Erythroblast (primary cell): ENCODE data around the gene DHDH.
"Not testable (repeated sequence)": the region's sequence is repeated elsewhere in the genome, so short reads cannot be mapped to it uniquely, and the experiment has no call there.

Experiments used
- DNase-seq, 2 experiments: peaks; one replicate each; lab custom pipeline; 2025; lab: John Stamatoyannopoulos, UW
- GATA1 ChIP-seq: IDR thresholded peaks from 2 replicates; pipeline ENCODE4 v1.6.1; 2011; ENCODE audit warnings: low read depth, mild to moderate bottlenecking, control low read depth, low read length, moderate library complexity
- POLR2A ChIP-seq: IDR thresholded peaks from 2 replicates; pipeline ENCODE4 v1.6.1; 2011; ENCODE audit warnings: mild to moderate bottlenecking, low read length

The DHDH gene

DNA sequence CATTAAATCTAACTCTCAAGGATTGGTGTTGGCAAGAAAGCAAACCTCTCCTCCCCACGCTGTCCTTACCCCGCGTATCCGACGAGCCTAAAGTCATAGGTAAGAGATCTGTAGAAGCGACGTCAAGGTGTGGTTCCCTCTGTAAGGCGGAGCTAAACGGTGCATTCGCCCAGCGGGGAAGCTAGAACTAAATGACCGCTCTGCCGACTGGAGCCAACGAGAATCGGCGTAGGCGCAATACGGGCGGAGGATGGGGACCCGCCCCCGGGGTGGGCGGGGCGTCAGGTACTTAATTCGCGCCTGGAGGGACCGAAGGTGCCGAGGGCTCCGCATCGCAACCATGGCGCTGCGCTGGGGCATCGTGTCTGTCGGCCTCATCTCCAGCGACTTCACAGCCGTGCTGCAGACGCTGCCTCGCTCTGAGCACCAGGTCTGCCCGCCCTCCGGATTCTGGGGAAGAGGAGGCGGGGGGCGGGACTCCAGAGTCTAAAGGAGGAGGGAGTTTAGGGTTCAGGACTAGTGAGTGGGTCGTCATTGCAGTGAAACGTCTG is at the start of gene DHDH:
TSS of gene DHDH (plus strand) at position 318 of the 551 bp plus-strand sequence. CDS start at position 341, 23 bp downstream.
- TF ChIP-seq GATA1 = no peak
- peak; percentile 47 for TF ChIP-seq POLR2A
- peak; percentile 86 to 90 for DNase-seq

DNA sequence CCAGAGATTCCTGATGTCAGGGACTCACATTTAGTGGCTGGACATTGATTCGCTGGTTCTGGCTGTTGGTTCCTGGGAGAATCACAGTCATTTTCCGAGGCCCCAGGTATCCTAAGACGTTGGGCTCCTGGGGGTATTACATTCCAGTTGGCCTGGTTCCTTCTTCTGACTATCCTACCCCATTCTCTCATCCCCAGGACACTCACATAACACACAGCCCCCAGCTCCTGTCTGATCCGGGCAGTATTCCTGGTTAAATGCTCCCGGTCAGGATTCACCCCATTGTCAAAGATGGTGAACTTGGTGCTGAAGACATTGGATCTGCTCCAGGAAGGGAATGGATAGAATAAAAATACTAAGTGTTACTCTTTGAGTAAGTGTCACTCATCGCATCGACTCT is 49.8 kb upstream of the DHDH start:
- no peak for TF ChIP-seq POLR2A
- TF ChIP-seq GATA1 = no peak
- no peak for DNase-seq

DNA sequence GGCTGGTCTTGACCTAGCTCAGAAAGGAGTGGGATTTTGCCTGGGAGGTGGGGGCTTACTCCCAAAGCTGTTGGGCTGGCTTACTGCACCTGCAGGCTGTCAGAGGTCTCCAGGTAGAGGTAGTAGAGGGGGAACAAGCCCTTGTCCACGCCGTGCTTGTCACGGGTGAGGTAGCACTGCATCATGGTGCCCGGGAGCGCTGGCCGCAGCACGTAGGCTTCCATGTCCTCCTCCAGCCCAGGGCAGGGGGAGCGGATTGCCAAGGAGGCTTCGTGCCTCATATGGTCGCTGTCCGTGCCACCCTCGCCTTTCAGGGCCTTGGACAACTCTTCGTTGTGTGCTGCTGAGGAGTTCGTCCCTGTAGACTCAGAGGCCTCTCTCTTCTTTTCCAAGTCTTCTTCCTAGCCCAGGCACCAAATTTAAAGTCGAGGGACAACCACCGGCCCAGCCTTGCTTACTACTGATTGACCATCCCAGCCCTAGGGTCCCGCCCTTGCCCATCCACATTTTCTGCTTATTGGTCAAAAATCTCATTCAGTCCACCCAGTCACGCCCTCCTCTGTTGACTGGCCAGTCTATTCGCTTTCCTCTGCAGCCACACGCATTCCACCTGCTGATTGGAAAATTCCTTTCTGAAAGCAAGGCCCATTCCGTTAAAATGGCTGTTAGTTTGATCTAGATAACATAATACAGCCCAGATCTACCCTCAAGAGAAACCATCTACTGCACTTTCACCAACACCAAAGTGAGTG is 45.5 kb upstream of the DHDH start:
- TF ChIP-seq POLR2A (no peak), GATA1 (no peak)
- no peak for DNase-seq

DNA sequence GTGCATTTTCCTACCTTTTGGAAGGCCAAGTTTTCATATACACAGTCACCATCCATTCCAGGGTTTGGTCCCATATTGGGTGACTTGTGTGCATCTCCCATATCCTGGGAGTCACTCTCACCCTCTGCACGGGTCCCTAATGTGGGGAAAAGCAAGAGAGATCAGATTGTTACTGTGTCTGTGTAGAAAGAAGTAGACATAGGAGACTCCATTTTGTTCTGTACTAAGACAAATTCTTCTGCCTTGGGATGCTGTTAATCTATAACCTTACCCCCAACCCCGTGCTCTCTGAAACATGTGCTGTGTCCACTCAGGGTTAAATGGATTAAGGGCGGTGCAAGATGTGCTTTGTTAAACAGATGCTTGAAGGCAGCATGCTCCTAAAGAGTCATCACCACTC is 44.0 kb upstream of the DHDH start:
- not testable (repeated sequence) for DNase-seq

DNA sequence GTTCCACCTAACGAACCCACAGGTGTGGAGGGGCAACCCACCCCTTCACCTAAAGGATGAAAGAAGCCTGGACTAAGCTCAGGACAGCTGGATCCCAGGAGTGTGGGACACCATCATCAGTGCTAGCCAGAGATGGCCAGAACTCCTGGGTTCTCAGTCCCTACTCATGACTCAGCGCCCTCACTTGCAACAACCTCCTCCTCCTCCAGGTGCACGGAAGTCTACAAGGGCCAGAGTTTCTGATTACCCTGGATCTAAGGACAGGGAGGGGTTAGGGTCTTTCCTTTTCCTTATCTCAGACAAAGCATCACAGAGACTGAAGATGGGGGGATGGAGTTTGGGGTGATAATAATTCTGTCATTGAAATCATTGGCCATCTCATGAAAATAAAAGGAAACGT is 42.9 kb upstream of the DHDH start:
- no peak for TF ChIP-seq POLR2A
- DNase-seq = no peak

DNA sequence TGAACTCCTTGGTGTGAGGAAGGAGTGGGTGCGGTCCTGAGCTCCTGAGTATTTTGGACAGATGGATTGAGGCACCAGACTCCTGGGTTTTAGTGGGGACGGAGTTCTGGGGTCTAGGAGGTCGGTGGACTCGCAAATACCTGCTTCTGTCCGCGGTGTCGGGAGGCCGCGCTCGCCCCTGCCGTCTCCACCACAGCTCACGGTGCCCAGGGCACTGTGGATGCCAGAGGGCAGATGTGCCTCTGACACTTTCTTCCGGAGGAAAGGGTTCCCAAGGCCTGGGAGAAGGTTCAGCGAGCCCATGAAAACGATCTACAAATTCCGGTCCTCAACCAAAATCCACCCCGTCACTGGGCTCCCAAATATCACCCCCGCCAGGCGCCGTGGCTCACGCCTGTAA is 38.3 kb upstream of the DHDH start:
- TF ChIP-seq POLR2A (no peak), GATA1 (no peak)
- DNase-seq = no peak

DNA sequence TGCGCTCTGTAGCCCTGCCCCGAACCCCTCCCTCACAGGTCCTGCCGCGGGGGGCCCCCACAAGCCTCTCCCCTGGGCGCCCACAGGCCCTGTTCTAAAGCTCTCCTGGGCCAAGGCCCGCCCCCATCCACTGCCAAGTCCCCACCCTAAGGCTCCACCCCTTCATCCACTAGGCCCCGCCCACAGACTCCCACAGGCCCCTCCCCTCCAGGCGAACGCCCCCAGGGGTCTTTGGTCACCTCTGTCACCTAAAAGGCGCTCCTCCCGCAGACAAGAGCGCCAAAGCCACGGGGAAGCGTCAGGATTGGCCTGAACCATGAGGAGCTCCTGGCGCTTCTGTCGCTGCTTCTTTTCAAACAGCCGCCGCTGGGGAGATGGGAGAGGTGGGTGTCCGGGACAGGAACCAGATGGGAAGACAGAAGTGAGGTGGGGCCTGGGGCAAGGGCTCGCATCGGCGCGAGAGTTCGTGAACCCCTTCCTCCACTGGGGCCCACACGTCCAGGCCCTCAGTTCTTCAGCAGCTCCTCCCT is 37.2 kb upstream of the DHDH start:
- no peak for TF ChIP-seq POLR2A
- no peak for TF ChIP-seq GATA1
- DNase-seq = peak; percentile 79

DNA sequence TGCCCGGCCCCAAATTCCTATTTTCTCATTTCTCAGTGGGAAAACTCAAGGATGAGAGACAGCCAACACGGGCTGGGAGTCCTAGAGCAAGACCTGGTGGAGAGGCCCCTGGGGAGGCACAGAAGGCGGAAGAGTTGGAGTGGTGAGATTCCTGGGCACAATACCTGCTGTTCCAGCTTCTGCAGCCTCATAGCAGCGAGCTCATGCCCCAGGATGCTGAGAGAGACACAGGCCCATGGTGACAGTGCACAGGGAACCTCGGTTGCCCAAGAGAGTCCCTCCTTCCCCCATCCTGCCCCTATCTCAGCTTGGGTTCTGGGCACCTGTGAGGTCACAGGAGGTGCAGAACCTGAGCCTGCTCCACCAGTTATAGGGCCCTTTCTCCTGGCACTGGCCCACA is 36.3 kb upstream of the DHDH start:
- TF ChIP-seq GATA1 (no peak), POLR2A (no peak)
- no peak for DNase-seq

DNA sequence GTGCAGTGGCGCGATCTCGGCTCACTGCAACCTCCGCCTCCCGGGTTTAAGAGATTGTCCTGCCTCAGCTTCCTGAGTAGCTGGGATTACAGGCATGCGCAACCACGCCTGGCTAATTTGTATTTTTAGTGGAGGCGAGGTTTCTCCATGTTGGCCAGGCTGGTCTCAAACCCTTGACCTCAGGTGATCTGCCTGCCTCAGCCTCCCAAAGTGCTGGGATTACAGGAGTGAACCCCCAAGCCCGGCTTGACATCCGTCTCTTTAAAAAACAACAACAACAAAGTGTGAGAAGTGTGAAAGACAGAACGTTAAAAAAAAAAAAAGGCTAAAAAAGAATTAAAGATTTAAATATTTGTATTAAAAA is 34.1 kb upstream of the DHDH start:
- not testable (repeated sequence) for DNase-seq

DNA sequence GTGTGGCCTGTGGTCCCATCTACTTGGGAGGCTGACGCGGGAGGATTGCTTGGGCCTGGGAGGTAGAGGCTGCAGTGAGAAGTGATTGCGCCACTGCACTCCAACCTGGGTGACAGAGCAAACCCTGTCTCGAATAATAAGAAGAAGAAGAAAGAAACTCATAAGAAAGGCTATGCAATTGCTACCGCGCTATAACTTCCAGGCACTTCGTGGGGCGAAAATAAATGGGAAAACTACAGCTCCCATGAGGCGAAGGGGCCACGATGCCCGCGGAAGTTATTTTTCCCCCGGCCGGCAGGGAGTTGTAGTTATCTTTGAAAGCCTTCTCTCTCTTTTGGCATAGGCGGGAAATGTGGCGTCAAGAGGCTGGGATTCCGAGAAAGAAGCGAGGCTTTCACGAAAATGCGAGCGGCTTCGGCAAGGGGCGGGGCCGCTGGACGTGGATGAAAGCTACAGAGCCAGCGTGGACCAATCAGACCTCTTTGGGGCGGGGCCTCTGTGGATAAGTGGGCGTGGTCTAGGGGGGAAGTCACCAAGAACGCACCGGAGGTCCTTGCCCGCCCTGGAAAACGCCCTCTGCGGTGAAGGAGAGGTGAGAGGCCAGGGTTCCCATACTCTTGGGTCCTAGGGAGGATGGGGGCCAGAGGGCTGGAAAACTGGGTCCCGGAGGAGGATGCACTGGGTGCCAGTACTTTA is 33.6 kb upstream of the DHDH start, which contains the start of gene NUCB1:
TSS of gene NUCB1 (plus strand) at position 532 of the 696 bp plus-strand sequence. CDS start 485 bp downstream, outside the sequence.
- TF ChIP-seq POLR2A (peak; percentile 93), GATA1 (no peak)
- peak; percentile 100 for DNase-seq

DNA sequence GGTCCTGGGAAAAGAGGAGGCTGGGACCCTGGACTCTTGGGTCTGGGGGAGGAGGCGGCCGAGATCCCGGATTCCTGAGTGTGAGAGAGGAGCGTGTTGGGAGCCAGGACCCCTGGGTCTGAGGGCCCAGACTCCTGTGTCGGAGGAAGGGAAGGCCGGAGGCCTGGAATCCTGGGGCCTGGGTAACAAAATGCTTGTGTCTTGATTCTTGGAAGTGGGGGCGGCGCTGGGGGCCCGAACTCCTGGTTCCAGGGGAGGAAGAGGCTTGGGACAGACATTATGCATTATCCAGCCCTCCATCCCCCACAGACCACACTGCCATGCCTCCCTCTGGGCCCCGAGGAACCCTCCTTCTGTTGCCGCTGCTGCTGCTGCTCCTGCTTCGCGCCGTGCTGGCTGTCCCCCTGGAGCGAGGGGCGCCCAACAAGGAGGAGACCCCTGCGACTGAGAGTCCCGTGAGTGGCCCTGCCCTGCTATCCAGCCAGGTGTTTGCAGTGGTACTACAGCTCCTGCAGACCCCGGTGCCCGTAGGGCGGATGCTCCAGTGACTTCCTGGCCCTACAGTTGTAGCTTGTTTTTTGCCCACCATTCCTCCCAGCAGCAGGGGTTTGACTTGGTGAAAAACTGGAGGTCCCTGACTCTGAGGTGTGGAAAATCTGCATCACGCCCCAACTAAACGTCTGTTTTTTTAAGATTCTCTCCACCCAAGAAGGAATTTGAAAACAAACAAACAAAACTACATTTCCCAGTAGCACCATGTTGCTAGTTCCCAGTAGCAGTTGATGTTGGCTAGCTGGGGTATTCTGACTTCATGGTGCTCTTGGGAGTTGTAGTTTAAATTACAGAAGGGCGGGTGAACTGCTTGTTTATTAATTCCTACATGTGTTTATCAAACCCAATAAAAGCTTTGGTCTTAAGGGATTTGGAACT is 32.8 kb upstream of the DHDH start:
- TF ChIP-seq POLR2A (peak; percentile 77), GATA1 (no peak)
- DNase-seq = peak; percentile 73 to 79

DNA sequence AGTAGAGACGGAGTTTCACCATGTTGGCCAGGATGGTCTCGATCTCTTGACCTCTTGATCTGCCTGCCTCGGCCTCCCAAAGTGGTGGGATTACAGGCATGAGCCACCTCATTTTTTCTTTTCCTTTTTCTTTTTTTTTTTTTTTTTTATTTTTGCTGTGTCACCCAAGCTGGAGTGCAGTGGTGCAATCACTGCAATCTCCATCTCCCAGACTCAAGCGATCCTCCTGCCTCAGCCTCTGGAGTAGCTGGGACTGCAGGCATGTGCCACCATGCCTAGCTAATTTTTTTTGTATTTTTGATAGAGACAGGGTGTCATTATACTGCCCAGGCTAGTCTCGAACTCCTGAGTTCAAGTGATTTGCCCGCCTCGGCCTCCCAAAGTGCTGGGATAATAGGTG is 31.2 kb upstream of the DHDH start:
- peak; percentile 64 to 66 for DNase-seq

DNA sequence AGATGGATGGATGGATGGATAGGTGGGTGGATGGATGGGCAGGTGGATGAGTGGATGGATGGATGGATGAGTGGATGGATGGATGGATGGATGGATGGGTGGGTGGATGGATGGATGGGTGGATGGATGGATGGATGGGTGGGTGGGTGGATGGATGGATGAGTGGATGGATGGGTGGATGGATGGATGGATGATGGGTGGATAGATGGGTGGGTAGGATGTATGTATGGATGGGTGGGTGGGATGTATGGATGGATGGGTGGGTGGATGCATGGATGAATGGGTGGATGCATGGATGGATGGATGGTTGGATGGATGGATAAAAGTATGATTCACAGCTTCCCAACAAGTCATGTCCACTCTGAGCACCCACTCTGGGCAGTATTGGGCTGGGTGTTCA is 29.7 kb upstream of the DHDH start:
- DNase-seq = not testable (repeated sequence)

DNA sequence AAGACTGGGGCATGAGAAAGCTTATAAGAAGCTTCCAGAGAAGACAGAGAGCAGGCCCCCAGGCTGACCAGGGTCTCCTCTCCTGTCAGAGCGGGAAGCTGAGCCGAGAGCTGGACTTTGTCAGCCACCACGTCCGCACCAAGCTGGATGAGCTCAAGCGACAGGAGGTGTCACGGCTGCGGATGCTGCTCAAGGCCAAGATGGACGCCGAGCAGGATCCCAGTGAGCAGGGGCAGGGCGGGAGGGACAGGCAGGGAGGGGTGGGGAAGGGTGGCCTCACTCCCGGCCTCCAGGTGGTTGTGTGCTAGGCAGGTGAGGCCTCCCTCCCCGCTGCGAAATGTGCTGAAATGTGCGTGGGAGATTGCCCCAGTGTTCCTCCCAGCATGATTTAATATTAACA is 27.8 kb upstream of the DHDH start:
- TF ChIP-seq GATA1 (no peak), POLR2A (no peak)
- DNase-seq = no peak
